HCT116 (cell line): ENCODE measurements around the gene OR2A25. TPM values are rescaled to one million over a fixed set of nuclear protein-coding genes. Genes with fewer than 3 reads are reported as not detected.

Experiments
- ATAC-seq: fragments of 200-7000 bp; cut with Tn5 transposase; 2 replicates; pipeline ENCODE4 v1.9.1; 2020; ENCODE audit warnings: mild to moderate bottlenecking, moderate library complexity
- BruUV-seq: library from RNA; stranded (reverse); fragments of 400-500 nt; replicated peaks from 2 replicates; lab custom pipeline; 2021; lab: Mats Ljungman, UMichigan
- CTCF ChIA-PET: fragments of 300-600 bp; sonication (Branson Sonifier 250); formaldehyde crosslinking; loops from one replicate; lab custom pipeline; 2021; ENCODE audit warnings: antibody characterized with exemption; lab: Charles Lee
- POLR2A ChIA-PET: fragments of 300-600, 350-600 bp; sonication (Branson Sonifier 250); formaldehyde crosslinking; loops from one replicate; lab custom pipeline; 2021; ENCODE audit warnings: antibody characterized with exemption; lab: Charles Lee
- RAD21 ChIA-PET, 2 experiments: fragments of 300-600 bp; sonication (Branson Sonifier 250); formaldehyde crosslinking; loops; one replicate each; lab custom pipeline; 2023; ENCODE audit warnings: low total read pairs in 2 of 2; ENCODE audit not compliant: uncharacterized antibody in 2 of 2, unreplicated experiment in 2 of 2, low non-redundant PET in 1 of 2; lab: Charles Lee
- DNase-seq: peaks from one replicate; pipeline ENCODE4 v3.0.0-alpha.2; 2010; ENCODE audit warnings: low read depth, low spot score
- H2AFZ ChIP-seq: fragments of 200-600 bp; shearing (Covaris generic), sonication (generic); 2 replicates; pipeline ENCODE4 v1.6.1; 2017; ENCODE audit warnings: low read depth, mixed run types, mixed read lengths, antibody characterized with exemption, low read length; ENCODE audit not compliant: poor library complexity, severe bottlenecking
- H3K27ac ChIP-seq: 2 replicates; pipeline ENCODE4 v1.5.1; 2012; ENCODE audit warnings: low read depth, low read length
- H3K27me3 ChIP-seq: fragments of 200-600 bp; sonication (generic); 2 replicates; pipeline ENCODE4 v1.6.1; 2016; ENCODE audit warnings: mixed run types, low read length, mixed read lengths; ENCODE audit not compliant: insufficient read depth
- H3K36me3 ChIP-seq, 2 experiments: fragments of 200-500 bp in 1 of 2; fragments of 200-600 bp in 1 of 2; sonication (Bioruptor generic) in 1 of 2; sonication (generic) in 1 of 2; 2 replicates each; pipeline versions ENCODE4 v1.5.1 to v1.6.1; 2014 to 2016; ENCODE audit warnings: low read length in 2 of 2, inconsistent platforms in 1 of 2, mixed read lengths in 1 of 2, mixed run types in 1 of 2; ENCODE audit not compliant: insufficient read depth in 2 of 2, control insufficient read depth in 1 of 2
- H3K4me1 ChIP-seq, 2 experiments: fragments of 200-600 bp in 1 of 2; sonication (generic) in 1 of 2; 2 replicates each; pipeline versions ENCODE4 v1.5.1 to v1.6.1; 2012 to 2017; ENCODE audit warnings: low read length in 2 of 2, inconsistent platforms in 1 of 2, mild to moderate bottlenecking in 1 of 2, mixed read lengths in 1 of 2, mixed run types in 1 of 2, moderate library complexity in 1 of 2; ENCODE audit not compliant: insufficient read depth in 2 of 2, control insufficient read depth in 1 of 2
- H3K4me2 ChIP-seq: fragments of 200-600 bp; sonication (generic); 2 replicates; pipeline ENCODE4 v1.6.1; 2017; ENCODE audit warnings: mixed run types, low read length, mixed read lengths
- H3K4me3 ChIP-seq, 2 experiments: fragments of 200-600 bp in 1 of 2; sonication (generic) in 1 of 2; replicated peaks in 1 of 2; 2 replicates each; pipeline ENCODE4 v1.5.1; 2011 to 2016; ENCODE audit warnings: low read length in 2 of 2, control low read depth in 1 of 2, low read depth in 1 of 2, mild to moderate bottlenecking in 1 of 2, mixed read lengths in 1 of 2, mixed run types in 1 of 2
- H3K79me2 ChIP-seq: fragments of 200-600 bp; sonication (generic); 2 replicates; pipeline ENCODE4 v1.6.1; 2017; ENCODE audit warnings: mild to moderate bottlenecking, mixed run types, low read length, moderate library complexity, mixed read lengths; ENCODE audit not compliant: insufficient read depth
- H3K9ac ChIP-seq: fragments of 200-600 bp; sonication (generic); 2 replicates; pipeline ENCODE4 v1.6.1; 2016; ENCODE audit warnings: low read length, mixed read lengths
- H3K9me2 ChIP-seq: fragments of 200-600 bp; sonication (generic), shearing (Covaris generic); 2 replicates; pipeline ENCODE4 v1.6.1; 2017; ENCODE audit warnings: mixed run types, mild to moderate bottlenecking, moderate library complexity; ENCODE audit not compliant: insufficient read depth
- H3K9me3 ChIP-seq, 2 experiments: fragments of 200-500 bp in 1 of 2; fragments of 200-600 bp in 1 of 2; sonication (Bioruptor generic) in 1 of 2; sonication (generic) in 1 of 2; 2 replicates each; pipeline ENCODE4 v1.6.1; 2014 to 2017; ENCODE audit warnings: low read length in 2 of 2, mixed read lengths in 2 of 2, inconsistent platforms in 1 of 2, low read depth in 1 of 2, mild to moderate bottlenecking in 1 of 2, mixed run types in 1 of 2, moderate library complexity in 1 of 2; ENCODE audit not compliant: control insufficient read depth in 1 of 2, insufficient read depth in 1 of 2
- H4K20me1 ChIP-seq: fragments of 200-600 bp; sonication (generic), shearing (Covaris generic); 2 replicates; pipeline ENCODE4 v1.6.1; 2017; ENCODE audit warnings: mixed run types, mild to moderate bottlenecking, moderate library complexity; ENCODE audit not compliant: insufficient read depth
- CTCF ChIP-seq, 3 experiments: fragments of 200-600 bp in 1 of 3; sonication (generic) in 1 of 3; IDR thresholded peaks in 2 of 3; conservative IDR thresholded peaks in 1 of 3; 2 replicates each; pipeline ENCODE4 v1.5.1; 2012 to 2017; ENCODE audit warnings: low read depth in 2 of 3, low read length in 2 of 3, antibody characterized with exemption in 1 of 3, borderline replicate concordance in 1 of 3, control low read depth in 1 of 3, mild to moderate bottlenecking in 1 of 3, mixed read lengths in 1 of 3, mixed run types in 1 of 3, moderate library complexity in 1 of 3; ENCODE audit not compliant: insufficient read depth in 1 of 3
- EGR1 ChIP-seq: IDR thresholded peaks from 2 replicates; pipeline ENCODE4 v1.6.1; 2012; ENCODE audit warnings: low read depth
- EZH2phosphoT487 ChIP-seq: fragments of 200-600 bp; IDR thresholded peaks from 2 replicates; pipeline ENCODE4 v1.6.1; 2018; ENCODE audit warnings: antibody characterized with exemption, borderline replicate concordance
- FOSL1 ChIP-seq: IDR thresholded peaks from 2 replicates; pipeline ENCODE4 v1.6.1; 2012; ENCODE audit warnings: low read depth
- MAX ChIP-seq: IDR thresholded peaks from 2 replicates; pipeline ENCODE4 v1.6.1; 2012
- POLR2A ChIP-seq: IDR thresholded peaks from 2 replicates; pipeline ENCODE4 v1.7.0; 2011; ENCODE audit warnings: borderline replicate concordance; ENCODE audit not compliant: insufficient read depth, insufficient read length; ENCODE audit errors: extremely low read depth
- REST ChIP-seq: IDR thresholded peaks from 2 replicates; pipeline ENCODE4 v1.6.1; 2012; ENCODE audit warnings: low read depth
- SP1 ChIP-seq: IDR thresholded peaks from 2 replicates; pipeline ENCODE4 v1.6.1; 2012; ENCODE audit warnings: low read depth
- intact Hi-C: fragments of 100-400 bp; cut with micrococcal nuclease; formaldehyde crosslinking; loops from 2 replicates; pipeline ENCODE4 v1.10.0; 2022
- total RNA-seq: library from RNA; stranded (reverse); gene quantifications from one replicate; pipeline ENCODE4 v1.2.1, GENCODE V29; 2021; ENCODE audit not compliant: unreplicated experiment
- TF ChIP-seq, protein P1 (sequence below): IDR thresholded peaks from 2 replicates; pipeline ENCODE4 v1.6.1; 2011; ENCODE audit warnings: mild to moderate bottlenecking, low read length, moderate library complexity; ENCODE audit not compliant: insufficient replicate concordance; ENCODE audit errors: extremely low read depth

OR2A25 gene
- total RNA-seq, 1 experiment from 2014 or later, result not detected

DNA sequence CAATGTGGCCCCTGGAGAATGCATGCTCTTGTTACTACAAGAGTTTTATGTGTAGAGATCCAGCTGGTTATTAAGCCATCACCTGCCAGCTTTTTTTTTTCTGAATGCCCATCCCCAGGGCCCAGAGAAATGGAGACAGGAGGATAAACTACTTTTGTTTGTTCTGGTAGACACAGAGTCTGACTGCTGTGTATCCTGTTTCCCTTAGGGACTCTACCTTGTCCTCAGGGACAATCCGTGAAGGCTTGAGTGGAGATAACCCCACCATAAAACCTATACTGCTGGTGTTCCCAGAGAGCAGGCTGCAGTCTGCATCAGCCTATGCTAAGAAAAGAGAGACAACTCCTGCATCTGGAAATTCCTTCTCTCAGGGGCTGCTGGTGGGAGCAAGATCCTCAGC is 21.0 kb upstream of the OR2A25 start, which contains the start of gene OR2A5:
OR2A5 (plus strand) TSS at position 301 of the 400 bp plus-strand sequence. CDS start 1,454 bp downstream, outside the sequence.
- no peak for DNase-seq
- Histone ChIP-seq H4K20me1 (no peaks in the 10 kb centered on the region), H3K79me2 (no peaks in the 10 kb centered on the region), H3K27ac (no peak within 1 kb of the TSS), H2AFZ (no peak within 1 kb of the TSS), H3K9me3 (no peaks in the 10 kb centered on the region), H3K4me2 (no peak within 1 kb of the TSS), H3K36me3 (no peaks in the 10 kb centered on the region), H3K4me3 (no peak within 1 kb of the TSS), H3K27me3 (no peaks in the 10 kb centered on the region), H3K9ac (no peak within 1 kb of the TSS), H3K9me2 (no peaks in the 10 kb centered on the region), H3K4me1 (no peaks in the 10 kb centered on the region)
- ChIA-PET CTCF (no interaction called here), RAD21 (no interaction called here), POLR2A (no interaction called here)
- ATAC-seq, result no peak
- intact Hi-C loops, result no loop called here
- BruUV-seq, result no TSS peak
- TF ChIP-seq, protein P1, sequence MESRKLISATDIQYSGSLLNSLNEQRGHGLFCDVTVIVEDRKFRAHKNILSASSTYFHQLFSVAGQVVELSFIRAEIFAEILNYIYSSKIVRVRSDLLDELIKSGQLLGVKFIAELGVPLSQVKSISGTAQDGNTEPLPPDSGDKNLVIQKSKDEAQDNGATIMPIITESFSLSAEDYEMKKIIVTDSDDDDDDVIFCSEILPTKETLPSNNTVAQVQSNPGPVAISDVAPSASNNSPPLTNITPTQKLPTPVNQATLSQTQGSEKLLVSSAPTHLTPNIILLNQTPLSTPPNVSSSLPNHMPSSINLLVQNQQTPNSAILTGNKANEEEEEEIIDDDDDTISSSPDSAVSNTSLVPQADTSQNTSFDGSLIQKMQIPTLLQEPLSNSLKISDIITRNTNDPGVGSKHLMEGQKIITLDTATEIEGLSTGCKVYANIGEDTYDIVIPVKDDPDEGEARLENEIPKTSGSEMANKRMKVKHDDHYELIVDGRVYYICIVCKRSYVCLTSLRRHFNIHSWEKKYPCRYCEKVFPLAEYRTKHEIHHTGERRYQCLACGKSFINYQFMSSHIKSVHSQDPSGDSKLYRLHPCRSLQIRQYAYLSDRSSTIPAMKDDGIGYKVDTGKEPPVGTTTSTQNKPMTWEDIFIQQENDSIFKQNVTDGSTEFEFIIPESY, result no peak
- no peak for TF ChIP-seq FOSL1
- no peak for TF ChIP-seq SP1
- no peak for TF ChIP-seq CTCF (IDR thresholded peaks at IDR 0.05 in 2 of 3, conservative IDR thresholded peaks at IDR 0.05 in 1 of 3; ENCODE audit: borderline replicate concordance in 1 of 3, insufficient read depth in 1 of 3, low read depth in 2 of 3, low read length in 2 of 3)
- TF ChIP-seq, all 23 proteins: peak for 0

GRCh38 chr7:144049491-144049890 is 20.1 kb upstream of the OR2A25 start:
- ATAC-seq, result no peak
- intact Hi-C loops, result no loop called here
- DNase-seq, result no peak
- Histone ChIP-seq H3K4me1 (no peaks in the 10 kb centered on the region), H3K4me2 (no peak overlapping the region), H3K36me3 (no peaks in the 10 kb centered on the region), H3K79me2 (no peaks in the 10 kb centered on the region), H3K9me3 (no peaks in the 10 kb centered on the region), H3K9me2 (no peaks in the 10 kb centered on the region), H2AFZ (no peak overlapping the region), H3K27ac (no peak overlapping the region), H4K20me1 (no peaks in the 10 kb centered on the region), H3K9ac (no peak overlapping the region), H3K27me3 (no peaks in the 10 kb centered on the region), H3K4me3 (no peak overlapping the region)
- BruUV-seq, result no TSS peak
- ChIA-PET POLR2A (no interaction called here), RAD21 (no interaction called here), CTCF (no interaction called here)
- TF ChIP-seq FOSL1, result no peak
- TF ChIP-seq, protein P1, result no peak
- no peak for TF ChIP-seq REST
- no peak for TF ChIP-seq EGR1
- no peak for TF ChIP-seq POLR2A
- no peak for TF ChIP-seq EZH2phosphoT487
- TF ChIP-seq MAX, result no peak
- TF ChIP-seq SP1, result no peak
